Measurements from ENCODE around the gene PITPNM3.

PITPNM3 gene

GRCh38 chr17:6551356-6551755, 5.0 kb downstream of the PITPNM3 start:
- DNase-seq, result no peak

GRCh38 chr17:6549384-6550036, 6.8 kb downstream of the PITPNM3 start:
- DNase-seq, result no peak

GRCh38 chr17:6548578-6549330, 7.6 kb downstream of the PITPNM3 start:
- DNase-seq, result no peak

GRCh38 chr17:6548034-6548433, 8.3 kb downstream of the PITPNM3 start:
- no peak for DNase-seq

- DNase-seq, result no peak
These were observed 9.0 kb downstream of the PITPNM3 start for GRCh38 chr17:6547336-6547735.

GRCh38 chr17:6546069-6546718, 10.2 kb downstream of the PITPNM3 start:
- no peak for DNase-seq

GRCh38 chr17:6545291-6545690, 11.1 kb downstream of the PITPNM3 start:
- DNase-seq, result no peak

- no peak for DNase-seq
These were observed 12.4 kb downstream of the PITPNM3 start for GRCh38 chr17:6544011-6544370.

- DNase-seq, result no peak
These were observed 13.0 kb downstream of the PITPNM3 start for GRCh38 chr17:6543079-6544010.

- DNase-seq, result no peak
These were observed 13.8 kb downstream of the PITPNM3 start for GRCh38 chr17:6542577-6542976.

GRCh38 chr17:6541886-6542285, 14.5 kb downstream of the PITPNM3 start:
- no peak for DNase-seq

GRCh38 chr17:6539871-6540270, 16.5 kb downstream of the PITPNM3 start:
- no peak for DNase-seq

- no peak for DNase-seq
These were observed 19.7 kb downstream of the PITPNM3 start for GRCh38 chr17:6536566-6537065.

- DNase-seq, result no peak
These were observed 20.3 kb downstream of the PITPNM3 start for GRCh38 chr17:6536053-6536452.

- no peak for DNase-seq
These were observed 21.4 kb downstream of the PITPNM3 start for GRCh38 chr17:6534846-6535514.

- no peak for DNase-seq
These were observed 23.9 kb downstream of the PITPNM3 start for GRCh38 chr17:6532441-6532885.

- DNase-seq, result no peak
These were observed 24.8 kb downstream of the PITPNM3 start for GRCh38 chr17:6531575-6531974.

GRCh38 chr17:6530324-6530920, 25.9 kb downstream of the PITPNM3 start:
- no peak for DNase-seq

GRCh38 chr17:6528557-6528956, 27.8 kb downstream of the PITPNM3 start:
- no peak for DNase-seq

GRCh38 chr17:6526362-6527152, 29.8 kb downstream of the PITPNM3 start:
- DNase-seq, result no peak

- DNase-seq, result no peak
These were observed 30.6 kb downstream of the PITPNM3 start for GRCh38 chr17:6525731-6526130.

All from inflammatory macrophage treated with lipopolysaccharide for 1 hour (primary cell).